HepG2 (cell line): Measurements from ENCODE around the gene RRBP1. TPM values are rescaled to one million over a fixed set of nuclear protein-coding genes. Genes with fewer than 3 reads are reported as not detected.
A peak's percentile ranks its signal among the peaks of the same experiment; 100 is the strongest.

Experiments used
- FLYWCH1 ChIP-seq: sonication (generic); formaldehyde crosslinking; IDR thresholded peaks from 2 replicates; pipeline ENCODE4 v1.8.1; 2023; ENCODE audit warnings: mild to moderate bottlenecking, missing genetic modification reagents
- MAF1 ChIP-seq: sonication (generic); formaldehyde crosslinking; IDR thresholded peaks from 2 replicates; pipeline ENCODE4 v1.5.0; 2020; ENCODE audit warnings: missing genetic modification reagents, borderline replicate concordance
- NCOA2 ChIP-seq: sonication (generic); formaldehyde crosslinking; IDR thresholded peaks from 2 replicates; pipeline ENCODE4 v1.8.0; 2022; ENCODE audit warnings: inconsistent platforms
- PCBP1 ChIP-seq: fragments of 200-400 bp; formaldehyde crosslinking; IDR thresholded peaks from 2 replicates; pipeline ENCODE4 v1.6.1; 2017; ENCODE audit warnings: mild to moderate bottlenecking, low read depth, low read length, borderline replicate concordance
- POLR2A ChIP-seq, 2 experiments: IDR thresholded peaks; 2 replicates each; pipeline ENCODE4 v1.6.1; 2011; ENCODE audit warnings: low read depth in 2 of 2, low read length in 2 of 2, mild to moderate bottlenecking in 1 of 2, moderate library complexity in 1 of 2; ENCODE audit not compliant: insufficient read depth in 1 of 2
- ZEB1 ChIP-seq: IDR thresholded peaks from 2 replicates; pipeline ENCODE4 v1.6.1; 2012; ENCODE audit warnings: mild to moderate bottlenecking, low read depth, inconsistent platforms; ENCODE audit not compliant: insufficient replicate concordance
- ZFP90 ChIP-seq: sonication (generic); formaldehyde crosslinking; IDR thresholded peaks from 2 replicates; pipeline ENCODE4 v1.8.0; 2022; ENCODE audit warnings: missing genetic modification reagents, mild to moderate bottlenecking, inconsistent platforms, borderline replicate concordance
- ZNF672 ChIP-seq: sonication (generic); formaldehyde crosslinking; IDR thresholded peaks from 2 replicates; pipeline ENCODE4 v1.8.1; 2022; ENCODE audit warnings: missing genetic modification reagents
- polyA plus RNA-seq, 8 experiments: library from polyadenylated mRNA; depleted of rRNA in 3 of 8; stranded (reverse) in 7 of 8; unstranded in 1 of 8; fragments of >200 nt; fragmentation: Illumina TruSeq in 4 of 8; extraction: Trizol in 4 of 8; gene quantifications; 2 replicates each; pipeline versions ENCODE4 v1.2.1 to v1.2.3, GENCODE V29; 2011 to 2016; ENCODE audit warnings: low read depth in 4 of 8, missing spikeins in 1 of 8, mixed read lengths in 1 of 8; ENCODE audit not compliant: insufficient read depth in 1 of 8
- total RNA-seq, 5 experiments: library from RNA; depleted of rRNA; stranded (reverse); fragments of >200 nt; fragmentation: Illumina TruSeq; extraction: Trizol; gene quantifications; 2 replicates each; pipeline ENCODE4 v1.2.3, GENCODE V29; 2016; ENCODE audit warnings: low read depth in 1 of 5
- TF ChIP-seq, protein P1 (sequence below), 2 experiments: sonication (generic) in 1 of 2; formaldehyde crosslinking in 1 of 2; IDR thresholded peaks; 2 replicates each; pipeline versions ENCODE4 v1.4.0 to v1.6.1; 2016 to 2020; ENCODE audit warnings: borderline replicate concordance in 1 of 2, low read depth in 1 of 2, mild to moderate bottlenecking in 1 of 2, missing genetic modification reagents in 1 of 2
- TF ChIP-seq, protein P2 (sequence below): sonication (generic); formaldehyde crosslinking; IDR thresholded peaks from 2 replicates; pipeline ENCODE4 v1.4.0; 2020; ENCODE audit warnings: mild to moderate bottlenecking, low read depth, missing genetic modification reagents
- TF ChIP-seq, protein P3 (sequence below): sonication (generic); formaldehyde crosslinking; IDR thresholded peaks from 2 replicates; pipeline ENCODE4 v1.5.0; 2020; ENCODE audit warnings: mild to moderate bottlenecking, low read depth, missing genetic modification reagents, borderline replicate concordance
- TF ChIP-seq, protein P4 (sequence below): sonication (generic); formaldehyde crosslinking; IDR thresholded peaks from 2 replicates; pipeline ENCODE4 v1.5.1; 2020; ENCODE audit warnings: missing genetic modification reagents, mild to moderate bottlenecking, borderline replicate concordance
- TF ChIP-seq, protein P5 (sequence below): sonication (generic); formaldehyde crosslinking; IDR thresholded peaks from 2 replicates; pipeline ENCODE4 v1.4.0; 2020; ENCODE audit warnings: missing genetic modification reagents
- TF ChIP-seq, protein P6 (sequence below): sonication (generic); formaldehyde crosslinking; conservative IDR thresholded peaks from 2 replicates; pipeline ENCODE4 v1.4.0; 2020; ENCODE audit warnings: missing genetic modification reagents
- TF ChIP-seq, protein P7 (sequence below): sonication (generic); formaldehyde crosslinking; IDR thresholded peaks from 2 replicates; pipeline ENCODE4 v1.8.1; 2023; ENCODE audit warnings: mild to moderate bottlenecking, missing genetic modification reagents

Gene RRBP1
- total and polyA plus RNA-seq, 2 of the 13 experiments (the other 11 are each of a cell fraction or from before 2014, with no cell fraction given): 150 to 222 TPM

DNA sequence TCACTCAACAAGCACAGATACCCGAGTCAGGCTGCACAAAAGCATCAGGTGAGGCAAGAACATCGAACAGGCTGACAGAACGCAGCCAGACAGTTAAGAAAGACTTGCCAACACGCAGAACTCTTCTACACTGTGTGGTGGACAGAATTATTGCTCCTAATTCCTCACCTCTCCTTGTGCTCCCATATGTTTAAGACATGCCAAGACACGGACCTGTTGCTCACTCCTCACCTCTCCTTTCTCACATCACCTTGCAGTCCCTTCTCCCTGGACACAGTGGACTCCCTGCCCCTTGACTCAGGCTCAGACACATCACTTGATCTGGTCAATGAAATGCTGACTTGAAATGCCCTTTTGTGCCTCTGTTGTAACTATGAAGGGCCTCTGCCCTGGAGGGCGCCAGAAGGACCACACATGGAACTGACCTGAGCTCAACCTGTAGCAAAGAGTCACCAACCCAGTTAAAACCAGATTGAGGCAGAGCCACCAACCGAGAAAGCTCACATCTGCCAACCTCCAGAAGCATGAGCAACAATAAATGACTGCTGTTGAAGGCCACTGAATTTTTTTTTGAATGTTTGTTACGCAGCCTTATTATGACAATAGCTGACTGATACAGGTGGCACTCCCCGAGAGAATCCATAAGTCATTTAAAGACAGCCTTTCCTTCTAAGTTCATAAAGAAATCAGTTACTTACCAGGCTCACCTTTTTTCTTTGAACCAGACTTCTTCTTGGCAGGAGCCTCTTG lies 24.0 kb downstream of the RRBP1 start (continued):
- TF ChIP-seq, protein P1, sequence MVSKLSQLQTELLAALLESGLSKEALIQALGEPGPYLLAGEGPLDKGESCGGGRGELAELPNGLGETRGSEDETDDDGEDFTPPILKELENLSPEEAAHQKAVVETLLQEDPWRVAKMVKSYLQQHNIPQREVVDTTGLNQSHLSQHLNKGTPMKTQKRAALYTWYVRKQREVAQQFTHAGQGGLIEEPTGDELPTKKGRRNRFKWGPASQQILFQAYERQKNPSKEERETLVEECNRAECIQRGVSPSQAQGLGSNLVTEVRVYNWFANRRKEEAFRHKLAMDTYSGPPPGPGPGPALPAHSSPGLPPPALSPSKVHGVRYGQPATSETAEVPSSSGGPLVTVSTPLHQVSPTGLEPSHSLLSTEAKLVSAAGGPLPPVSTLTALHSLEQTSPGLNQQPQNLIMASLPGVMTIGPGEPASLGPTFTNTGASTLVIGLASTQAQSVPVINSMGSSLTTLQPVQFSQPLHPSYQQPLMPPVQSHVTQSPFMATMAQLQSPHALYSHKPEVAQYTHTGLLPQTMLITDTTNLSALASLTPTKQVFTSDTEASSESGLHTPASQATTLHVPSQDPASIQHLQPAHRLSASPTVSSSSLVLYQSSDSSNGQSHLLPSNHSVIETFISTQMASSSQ (IDR thresholded peaks at IDR 0.05; ENCODE audit: low read depth): no peak
- TF ChIP-seq, protein P1 (CRISPR knock-in tag; IDR thresholded peaks at IDR 0.05; ENCODE audit: borderline replicate concordance): 0 out of 2 replicates have a peak, but pooled peaks have one; percentile 34
- TF ChIP-seq FLYWCH1 (CRISPR knock-in tag) (no peak), POLR2A (IDR thresholded peaks at IDR 0.05; ENCODE audit: insufficient read depth in 1 of 2, low read depth in 2 of 2, low read length in 2 of 2) (peak; percentile 3 to 25; a peak in 1 of 4 replicates), NCOA2 (CRISPR knock-in tag) (no peak), ZFP90 (CRISPR knock-in tag) (no peak), PCBP1 (no peak), ZEB1 (no peak), ZNF672 (CRISPR knock-in tag) (no peak), MAF1 (CRISPR knock-in tag) (no peak)
- TF ChIP-seq, protein P2, sequence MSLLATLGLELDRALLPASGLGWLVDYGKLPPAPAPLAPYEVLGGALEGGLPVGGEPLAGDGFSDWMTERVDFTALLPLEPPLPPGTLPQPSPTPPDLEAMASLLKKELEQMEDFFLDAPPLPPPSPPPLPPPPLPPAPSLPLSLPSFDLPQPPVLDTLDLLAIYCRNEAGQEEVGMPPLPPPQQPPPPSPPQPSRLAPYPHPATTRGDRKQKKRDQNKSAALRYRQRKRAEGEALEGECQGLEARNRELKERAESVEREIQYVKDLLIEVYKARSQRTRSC: no peak
- TF ChIP-seq, protein P3, sequence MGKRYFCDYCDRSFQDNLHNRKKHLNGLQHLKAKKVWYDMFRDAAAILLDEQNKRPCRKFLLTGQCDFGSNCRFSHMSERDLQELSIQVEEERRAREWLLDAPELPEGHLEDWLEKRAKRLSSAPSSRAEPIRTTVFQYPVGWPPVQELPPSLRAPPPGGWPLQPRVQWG: no peak
- TF ChIP-seq, protein P4, sequence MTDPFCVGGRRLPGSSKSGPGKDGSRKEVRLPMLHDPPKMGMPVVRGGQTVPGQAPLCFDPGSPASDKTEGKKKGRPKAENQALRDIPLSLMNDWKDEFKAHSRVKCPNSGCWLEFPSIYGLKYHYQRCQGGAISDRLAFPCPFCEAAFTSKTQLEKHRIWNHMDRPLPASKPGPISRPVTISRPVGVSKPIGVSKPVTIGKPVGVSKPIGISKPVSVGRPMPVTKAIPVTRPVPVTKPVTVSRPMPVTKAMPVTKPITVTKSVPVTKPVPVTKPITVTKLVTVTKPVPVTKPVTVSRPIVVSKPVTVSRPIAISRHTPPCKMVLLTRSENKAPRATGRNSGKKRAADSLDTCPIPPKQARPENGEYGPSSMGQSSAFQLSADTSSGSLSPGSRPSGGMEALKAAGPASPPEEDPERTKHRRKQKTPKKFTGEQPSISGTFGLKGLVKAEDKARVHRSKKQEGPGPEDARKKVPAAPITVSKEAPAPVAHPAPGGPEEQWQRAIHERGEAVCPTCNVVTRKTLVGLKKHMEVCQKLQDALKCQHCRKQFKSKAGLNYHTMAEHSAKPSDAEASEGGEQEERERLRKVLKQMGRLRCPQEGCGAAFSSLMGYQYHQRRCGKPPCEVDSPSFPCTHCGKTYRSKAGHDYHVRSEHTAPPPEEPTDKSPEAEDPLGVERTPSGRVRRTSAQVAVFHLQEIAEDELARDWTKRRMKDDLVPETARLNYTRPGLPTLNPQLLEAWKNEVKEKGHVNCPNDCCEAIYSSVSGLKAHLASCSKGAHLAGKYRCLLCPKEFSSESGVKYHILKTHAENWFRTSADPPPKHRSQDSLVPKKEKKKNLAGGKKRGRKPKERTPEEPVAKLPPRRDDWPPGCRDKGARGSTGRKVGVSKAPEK (CRISPR knock-in tag): no peak
- TF ChIP-seq, protein P5, sequence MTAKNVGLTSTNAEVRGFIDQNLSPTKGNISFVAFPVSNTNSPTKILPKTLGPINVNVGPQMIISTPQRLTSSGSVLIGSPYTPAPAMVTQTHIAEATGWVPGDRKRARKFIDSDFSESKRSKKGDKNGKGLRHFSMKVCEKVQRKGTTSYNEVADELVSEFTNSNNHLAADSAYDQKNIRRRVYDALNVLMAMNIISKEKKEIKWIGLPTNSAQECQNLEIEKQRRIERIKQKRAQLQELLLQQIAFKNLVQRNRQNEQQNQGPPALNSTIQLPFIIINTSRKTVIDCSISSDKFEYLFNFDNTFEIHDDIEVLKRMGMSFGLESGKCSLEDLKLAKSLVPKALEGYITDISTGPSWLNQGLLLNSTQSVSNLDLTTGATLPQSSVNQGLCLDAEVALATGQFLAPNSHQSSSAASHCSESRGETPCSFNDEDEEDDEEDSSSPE: no peak
- TF ChIP-seq, protein P6, sequence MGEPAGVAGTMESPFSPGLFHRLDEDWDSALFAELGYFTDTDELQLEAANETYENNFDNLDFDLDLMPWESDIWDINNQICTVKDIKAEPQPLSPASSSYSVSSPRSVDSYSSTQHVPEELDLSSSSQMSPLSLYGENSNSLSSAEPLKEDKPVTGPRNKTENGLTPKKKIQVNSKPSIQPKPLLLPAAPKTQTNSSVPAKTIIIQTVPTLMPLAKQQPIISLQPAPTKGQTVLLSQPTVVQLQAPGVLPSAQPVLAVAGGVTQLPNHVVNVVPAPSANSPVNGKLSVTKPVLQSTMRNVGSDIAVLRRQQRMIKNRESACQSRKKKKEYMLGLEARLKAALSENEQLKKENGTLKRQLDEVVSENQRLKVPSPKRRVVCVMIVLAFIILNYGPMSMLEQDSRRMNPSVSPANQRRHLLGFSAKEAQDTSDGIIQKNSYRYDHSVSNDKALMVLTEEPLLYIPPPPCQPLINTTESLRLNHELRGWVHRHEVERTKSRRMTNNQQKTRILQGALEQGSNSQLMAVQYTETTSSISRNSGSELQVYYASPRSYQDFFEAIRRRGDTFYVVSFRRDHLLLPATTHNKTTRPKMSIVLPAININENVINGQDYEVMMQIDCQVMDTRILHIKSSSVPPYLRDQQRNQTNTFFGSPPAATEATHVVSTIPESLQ (CRISPR knock-in tag): no peak
- TF ChIP-seq, protein P7, sequence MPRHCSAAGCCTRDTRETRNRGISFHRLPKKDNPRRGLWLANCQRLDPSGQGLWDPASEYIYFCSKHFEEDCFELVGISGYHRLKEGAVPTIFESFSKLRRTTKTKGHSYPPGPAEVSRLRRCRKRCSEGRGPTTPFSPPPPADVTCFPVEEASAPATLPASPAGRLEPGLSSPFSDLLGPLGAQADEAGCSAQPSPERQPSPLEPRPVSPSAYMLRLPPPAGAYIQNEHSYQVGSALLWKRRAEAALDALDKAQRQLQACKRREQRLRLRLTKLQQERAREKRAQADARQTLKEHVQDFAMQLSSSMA: no peak
